SU-DHL-6 (cell line): ENCODE measurements around the gene FTMT.

Source experiments
- H2AFZ ChIP-seq: fragments of 200-600 bp; sonication (generic); 2 replicates; pipeline ENCODE4 v1.6.1; 2014; ENCODE audit warnings: low read depth, mild to moderate bottlenecking, moderate library complexity, mixed read lengths, antibody characterized with exemption, low read length; ENCODE audit not compliant: severe bottlenecking
- H3F3A ChIP-seq: fragments of 200-600 bp; shearing (Covaris generic); 2 replicates; pipeline ENCODE4 v1.6.0; 2016; ENCODE audit warnings: antibody characterized with exemption, mild to moderate bottlenecking; ENCODE audit not compliant: insufficient read depth
- H3K27ac ChIP-seq: fragments of 200-600 bp; sonication (generic); 2 replicates; pipeline ENCODE4 v1.5.1; 2016; ENCODE audit warnings: low read depth, mild to moderate bottlenecking, low read length, moderate library complexity, mixed read lengths
- H3K27me3 ChIP-seq: fragments of 200-600 bp; sonication (generic), shearing (Covaris generic); 2 replicates; pipeline ENCODE4 v1.6.0; 2014; ENCODE audit warnings: mild to moderate bottlenecking, low read length
- H3K36me3 ChIP-seq: fragments of 200-600 bp; sonication (generic); 2 replicates; pipeline ENCODE4 v1.6.1; 2014; ENCODE audit warnings: mild to moderate bottlenecking, low read length, mixed read lengths
- H3K4me2 ChIP-seq: fragments of 300-600, 200-600 bp; shearing (Covaris generic), sonication (generic); 2 replicates; pipeline ENCODE4 v1.6.0; 2014; ENCODE audit warnings: low read length, low read depth, mild to moderate bottlenecking; ENCODE audit not compliant: poor library complexity, severe bottlenecking
- H3K4me3 ChIP-seq: fragments of 200-600 bp; sonication (generic); 2 replicates; pipeline ENCODE4 v1.5.1; 2014; ENCODE audit warnings: antibody characterized with exemption, low read length, mild to moderate bottlenecking, mixed read lengths; ENCODE audit not compliant: insufficient read depth, poor library complexity, severe bottlenecking
- H3K79me2 ChIP-seq: fragments of 200-600 bp; sonication (generic); 2 replicates; pipeline ENCODE4 v1.6.1; 2014; ENCODE audit warnings: mild to moderate bottlenecking, low read length, moderate library complexity; ENCODE audit not compliant: insufficient read depth
- H3K9ac ChIP-seq: fragments of 200-600 bp; sonication (generic); 2 replicates; pipeline ENCODE4 v1.7.0; 2014; ENCODE audit warnings: mild to moderate bottlenecking, low read length
- H3K9me2 ChIP-seq: fragments of 200-600 bp; sonication (generic); replicated peaks from 2 replicates; pipeline ENCODE4 v1.6.1; 2014; ENCODE audit warnings: low read length; ENCODE audit not compliant: insufficient read depth
- H3K9me3 ChIP-seq: fragments of 200-600 bp; sonication (generic); 2 replicates; pipeline ENCODE4 v1.6.1; 2014; ENCODE audit warnings: low read length, mixed read lengths; ENCODE audit not compliant: insufficient read depth
- H4K20me1 ChIP-seq: fragments of 200-600 bp; sonication (generic); 2 replicates; pipeline ENCODE4 v1.6.1; 2014; ENCODE audit warnings: low read depth, mild to moderate bottlenecking, antibody characterized with exemption, low read length, moderate library complexity, mixed read lengths
- EZH2phosphoT487 ChIP-seq: fragments of 200-600 bp; sonication (generic), shearing (Covaris generic); conservative IDR thresholded peaks from 2 replicates; pipeline ENCODE4 v1.6.1; 2018; ENCODE audit warnings: mild to moderate bottlenecking, antibody characterized with exemption, low read length, moderate library complexity, mixed read lengths
- TF ChIP-seq, protein P1 (sequence below): fragments of 200-600 bp; sonication (generic); IDR thresholded peaks from one replicate; pipeline ENCODE4 v1.5.1; 2017; ENCODE audit warnings: antibody characterized with exemption, mild to moderate bottlenecking, low read length, moderate library complexity; ENCODE audit not compliant: insufficient read depth, poor library complexity, severe bottlenecking

The FTMT gene

DNA sequence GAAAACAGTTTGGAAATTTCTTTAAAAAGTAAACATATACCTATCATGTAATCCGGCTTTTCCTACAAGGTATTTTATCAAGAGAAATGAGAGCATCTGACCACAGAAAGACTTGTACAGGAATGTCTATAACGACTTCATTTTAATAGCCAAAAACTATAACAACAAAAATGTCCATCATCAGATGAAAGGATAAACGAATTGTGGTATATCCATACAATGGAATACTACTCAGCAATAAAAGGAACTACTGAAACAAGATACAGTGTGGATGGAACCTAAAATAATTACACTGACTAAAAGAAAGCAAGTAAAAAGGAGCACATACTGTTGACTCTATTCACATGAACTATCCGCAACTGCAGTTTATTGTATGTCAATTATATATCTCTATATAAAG is 1.4 kb upstream of the FTMT start:
- no peak overlapping the region for H3K9ac ChIP-seq
- no peak overlapping the region for H2AFZ ChIP-seq
- H3K9me3 ChIP-seq: no peaks in the 10 kb centered on the region
- H3K27ac ChIP-seq: no peak overlapping the region
- H3K27me3 ChIP-seq: no peaks in the 10 kb centered on the region
- no peaks in the 10 kb centered on the region for H3F3A ChIP-seq
- no peak overlapping the region for H3K4me2 ChIP-seq
- no peak for TF ChIP-seq EZH2phosphoT487
- TF ChIP-seq, protein P1, sequence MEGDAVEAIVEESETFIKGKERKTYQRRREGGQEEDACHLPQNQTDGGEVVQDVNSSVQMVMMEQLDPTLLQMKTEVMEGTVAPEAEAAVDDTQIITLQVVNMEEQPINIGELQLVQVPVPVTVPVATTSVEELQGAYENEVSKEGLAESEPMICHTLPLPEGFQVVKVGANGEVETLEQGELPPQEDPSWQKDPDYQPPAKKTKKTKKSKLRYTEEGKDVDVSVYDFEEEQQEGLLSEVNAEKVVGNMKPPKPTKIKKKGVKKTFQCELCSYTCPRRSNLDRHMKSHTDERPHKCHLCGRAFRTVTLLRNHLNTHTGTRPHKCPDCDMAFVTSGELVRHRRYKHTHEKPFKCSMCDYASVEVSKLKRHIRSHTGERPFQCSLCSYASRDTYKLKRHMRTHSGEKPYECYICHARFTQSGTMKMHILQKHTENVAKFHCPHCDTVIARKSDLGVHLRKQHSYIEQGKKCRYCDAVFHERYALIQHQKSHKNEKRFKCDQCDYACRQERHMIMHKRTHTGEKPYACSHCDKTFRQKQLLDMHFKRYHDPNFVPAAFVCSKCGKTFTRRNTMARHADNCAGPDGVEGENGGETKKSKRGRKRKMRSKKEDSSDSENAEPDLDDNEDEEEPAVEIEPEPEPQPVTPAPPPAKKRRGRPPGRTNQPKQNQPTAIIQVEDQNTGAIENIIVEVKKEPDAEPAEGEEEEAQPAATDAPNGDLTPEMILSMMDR: no peak
- H3K4me3 ChIP-seq: no peak overlapping the region
- H3K79me2 ChIP-seq: no peaks in the 10 kb centered on the region
- H4K20me1 ChIP-seq: no peaks in the 10 kb centered on the region
- no peaks in the 10 kb centered on the region for H3K9me2 ChIP-seq
- H3K36me3 ChIP-seq: no peaks in the 10 kb centered on the region

DNA sequence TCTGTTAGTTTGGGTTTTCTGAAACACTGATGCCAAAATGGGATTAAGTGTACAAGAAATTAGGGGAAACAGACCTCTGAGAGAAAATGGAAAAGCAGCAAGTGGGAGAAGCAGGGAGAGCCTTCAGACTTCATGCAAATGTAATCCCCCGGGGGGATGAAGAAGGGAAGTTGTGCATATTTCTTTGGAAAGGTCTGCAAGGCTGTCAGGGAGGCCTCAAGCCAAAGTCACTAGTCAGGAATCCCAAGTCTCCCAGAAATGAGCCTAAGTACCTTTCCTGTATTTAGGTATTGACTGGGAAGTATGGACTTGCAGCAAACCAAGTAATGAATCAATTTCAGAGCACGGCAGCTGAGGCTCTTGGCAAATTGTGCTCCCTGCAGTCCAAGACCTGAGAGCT is 2.2 kb downstream of the FTMT start:
- H3F3A ChIP-seq: no peaks in the 10 kb centered on the region
- H3K27me3 ChIP-seq: no peaks in the 10 kb centered on the region
- TF ChIP-seq EZH2phosphoT487: no peak
- TF ChIP-seq, protein P1: no peak
- no peak overlapping the region for H3K27ac ChIP-seq
- no peak overlapping the region for H3K9ac ChIP-seq
- no peak overlapping the region for H2AFZ ChIP-seq
- no peaks in the 10 kb centered on the region for H3K9me2 ChIP-seq
- no peak overlapping the region for H3K4me2 ChIP-seq
- no peaks in the 10 kb centered on the region for H4K20me1 ChIP-seq
- no peaks in the 10 kb centered on the region for H3K36me3 ChIP-seq
- no peak overlapping the region for H3K4me3 ChIP-seq
- no peaks in the 10 kb centered on the region for H3K9me3 ChIP-seq
- no peaks in the 10 kb centered on the region for H3K79me2 ChIP-seq

DNA sequence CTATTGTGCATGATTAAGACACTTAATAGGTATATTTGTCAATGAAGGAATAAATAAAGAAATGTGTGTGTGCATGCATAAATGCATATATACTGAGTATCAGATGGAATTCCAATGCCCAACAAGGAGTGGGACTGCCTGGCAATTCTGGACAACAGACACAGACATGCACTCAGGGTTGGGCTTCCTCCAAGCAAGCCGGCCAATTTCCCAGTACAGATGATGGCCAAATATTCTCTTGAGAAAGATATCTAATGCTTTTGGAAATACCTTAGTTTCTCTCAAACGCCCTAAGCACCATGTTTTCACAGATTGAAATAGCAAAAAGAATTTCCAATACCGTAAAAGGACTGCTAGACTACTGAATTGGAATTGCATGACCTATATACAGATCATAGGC is 11.1 kb downstream of the FTMT start:
- no peak overlapping the region for H2AFZ ChIP-seq
- H3K27me3 ChIP-seq: no peaks in the 10 kb centered on the region
- H3K9me3 ChIP-seq: no peaks in the 10 kb centered on the region
- TF ChIP-seq, protein P1: no peak
- no peak for TF ChIP-seq EZH2phosphoT487
- no peaks in the 10 kb centered on the region for H3K79me2 ChIP-seq
- no peaks in the 10 kb centered on the region for H3F3A ChIP-seq
- no peak overlapping the region for H3K4me3 ChIP-seq
- no peaks in the 10 kb centered on the region for H4K20me1 ChIP-seq
- no peaks in the 10 kb centered on the region for H3K36me3 ChIP-seq
- no peak overlapping the region for H3K27ac ChIP-seq
- no peak overlapping the region for H3K4me2 ChIP-seq
- no peak overlapping the region for H3K9ac ChIP-seq
- no peaks in the 10 kb centered on the region for H3K9me2 ChIP-seq
